H1 (cell line): ENCODE data around the gene PRKAR2B. TPM values are rescaled to one million over a fixed set of nuclear protein-coding genes. Genes with fewer than 3 reads are reported as not detected.

Source experiments
- HDAC2 ChIP-seq, 2 experiments: fragments of 300-600 bp in 1 of 2; sonication (generic) in 1 of 2; IDR thresholded peaks; 2 replicates each; pipeline ENCODE4 v1.6.1; 2011 to 2012; ENCODE audit warnings: low read depth in 2 of 2, low read length in 2 of 2, mild to moderate bottlenecking in 2 of 2, moderate library complexity in 2 of 2, borderline replicate concordance in 1 of 2, inconsistent platforms in 1 of 2
- SIN3A ChIP-seq, 2 experiments: IDR thresholded peaks in 1 of 2; conservative IDR thresholded peaks in 1 of 2; 2 replicates each; pipeline ENCODE4 v1.6.1; 2011 to 2012; ENCODE audit warnings: low read length in 2 of 2, improper control_type of control experiment in 1 of 2, low read depth in 1 of 2, mild to moderate bottlenecking in 1 of 2
- SIRT6 ChIP-seq: IDR thresholded peaks from one replicate; pipeline ENCODE4 v1.7.1; 2012; ENCODE audit warnings: low read length, inconsistent platforms
- SIX5 ChIP-seq: IDR thresholded peaks from 2 replicates; pipeline ENCODE4 v1.6.1; 2011; ENCODE audit warnings: mild to moderate bottlenecking, low read depth, low read length
- SUZ12 ChIP-seq: fragments of 200-600 bp; sonication (generic); IDR thresholded peaks from 2 replicates; pipeline ENCODE4 v1.6.1; 2012; ENCODE audit warnings: mild to moderate bottlenecking, inconsistent platforms, low read length, moderate library complexity, mixed read lengths
- TBP ChIP-seq: IDR thresholded peaks from 2 replicates; pipeline ENCODE4 v1.6.1; 2011; ENCODE audit warnings: low read depth, low read length, improper control_type of control experiment
- YY1 ChIP-seq: IDR thresholded peaks from 2 replicates; pipeline ENCODE4 v1.6.1; 2011; ENCODE audit warnings: low read depth, mild to moderate bottlenecking, low read length
- polyA plus RNA-seq, 7 experiments: library from polyadenylated mRNA; depleted of rRNA in 3 of 7; stranded (reverse) in 5 of 7; unstranded in 2 of 7; fragments of >200 nt in 5 of 7; fragments of 200-250 nt in 2 of 7; gene quantifications; 1 replicate in 5 of 7; 2 replicates in 1 of 7; 4 replicates in 1 of 7; pipeline versions ENCODE4 v1.2.1 to v1.2.3, GENCODE V29; 2011 to 2013; ENCODE audit warnings: missing spikeins in 2 of 7, mixed read lengths in 2 of 7
- total RNA-seq: library from RNA; stranded (reverse); fragmentation: NEBNext Ultra II Directional; extraction: Animal tissue kit (Norgen Biotek cat#: 25700); gene quantifications from 2 replicates; pipeline ENCODE4 v1.2.1, GENCODE V29; 2021
- TF ChIP-seq, protein P1 (sequence below): fragments of 300-600 bp; sonication (generic); IDR thresholded peaks from 2 replicates; pipeline ENCODE4 v1.7.1; 2012; ENCODE audit warnings: low read length, moderate library complexity, mild to moderate bottlenecking, inconsistent platforms; ENCODE audit not compliant: insufficient replicate concordance
- TF ChIP-seq, protein P2 (sequence below), 3 experiments: IDR thresholded peaks; 1 replicate in 2 of 3; 2 replicates in 1 of 3; pipeline versions ENCODE4 v1.5.1 to v1.6.1; 2011; ENCODE audit warnings: low read length in 3 of 3, mild to moderate bottlenecking in 3 of 3, inconsistent platforms in 2 of 3, low read depth in 1 of 3, moderate library complexity in 1 of 3; ENCODE audit not compliant: insufficient read depth in 1 of 3; ENCODE audit errors: control extremely low read depth in 1 of 3

PRKAR2B gene
- total and polyA plus RNA-seq, 2 of the 8 experiments (the other 6 are each of a cell fraction or from before 2014, with no cell fraction given): 10.4 to 37.0 TPM

DNA sequence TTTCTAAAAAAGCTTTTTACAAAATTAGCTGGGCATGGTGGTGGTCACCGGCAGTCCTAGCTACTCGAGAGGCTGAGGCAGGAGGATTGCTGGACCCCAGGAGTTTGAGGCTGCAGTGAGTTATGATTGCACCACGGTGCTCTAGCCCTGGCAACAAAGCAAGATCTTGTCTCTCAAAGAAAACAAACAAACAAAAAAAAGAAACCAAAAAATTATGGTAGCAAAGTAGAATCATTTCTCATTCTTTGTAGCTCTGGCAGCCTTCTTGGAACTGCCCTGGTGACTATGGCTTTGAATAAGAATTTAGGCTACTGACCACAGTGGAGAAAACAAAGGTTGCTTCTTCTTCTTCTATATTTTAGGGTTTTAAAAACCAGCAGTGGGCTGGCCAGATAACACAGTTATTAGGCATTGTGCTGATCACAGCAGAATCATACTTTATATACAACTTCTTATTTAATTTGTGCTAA, 41.9 kb upstream of the PRKAR2B start (continued):
- TF ChIP-seq, protein P1, sequence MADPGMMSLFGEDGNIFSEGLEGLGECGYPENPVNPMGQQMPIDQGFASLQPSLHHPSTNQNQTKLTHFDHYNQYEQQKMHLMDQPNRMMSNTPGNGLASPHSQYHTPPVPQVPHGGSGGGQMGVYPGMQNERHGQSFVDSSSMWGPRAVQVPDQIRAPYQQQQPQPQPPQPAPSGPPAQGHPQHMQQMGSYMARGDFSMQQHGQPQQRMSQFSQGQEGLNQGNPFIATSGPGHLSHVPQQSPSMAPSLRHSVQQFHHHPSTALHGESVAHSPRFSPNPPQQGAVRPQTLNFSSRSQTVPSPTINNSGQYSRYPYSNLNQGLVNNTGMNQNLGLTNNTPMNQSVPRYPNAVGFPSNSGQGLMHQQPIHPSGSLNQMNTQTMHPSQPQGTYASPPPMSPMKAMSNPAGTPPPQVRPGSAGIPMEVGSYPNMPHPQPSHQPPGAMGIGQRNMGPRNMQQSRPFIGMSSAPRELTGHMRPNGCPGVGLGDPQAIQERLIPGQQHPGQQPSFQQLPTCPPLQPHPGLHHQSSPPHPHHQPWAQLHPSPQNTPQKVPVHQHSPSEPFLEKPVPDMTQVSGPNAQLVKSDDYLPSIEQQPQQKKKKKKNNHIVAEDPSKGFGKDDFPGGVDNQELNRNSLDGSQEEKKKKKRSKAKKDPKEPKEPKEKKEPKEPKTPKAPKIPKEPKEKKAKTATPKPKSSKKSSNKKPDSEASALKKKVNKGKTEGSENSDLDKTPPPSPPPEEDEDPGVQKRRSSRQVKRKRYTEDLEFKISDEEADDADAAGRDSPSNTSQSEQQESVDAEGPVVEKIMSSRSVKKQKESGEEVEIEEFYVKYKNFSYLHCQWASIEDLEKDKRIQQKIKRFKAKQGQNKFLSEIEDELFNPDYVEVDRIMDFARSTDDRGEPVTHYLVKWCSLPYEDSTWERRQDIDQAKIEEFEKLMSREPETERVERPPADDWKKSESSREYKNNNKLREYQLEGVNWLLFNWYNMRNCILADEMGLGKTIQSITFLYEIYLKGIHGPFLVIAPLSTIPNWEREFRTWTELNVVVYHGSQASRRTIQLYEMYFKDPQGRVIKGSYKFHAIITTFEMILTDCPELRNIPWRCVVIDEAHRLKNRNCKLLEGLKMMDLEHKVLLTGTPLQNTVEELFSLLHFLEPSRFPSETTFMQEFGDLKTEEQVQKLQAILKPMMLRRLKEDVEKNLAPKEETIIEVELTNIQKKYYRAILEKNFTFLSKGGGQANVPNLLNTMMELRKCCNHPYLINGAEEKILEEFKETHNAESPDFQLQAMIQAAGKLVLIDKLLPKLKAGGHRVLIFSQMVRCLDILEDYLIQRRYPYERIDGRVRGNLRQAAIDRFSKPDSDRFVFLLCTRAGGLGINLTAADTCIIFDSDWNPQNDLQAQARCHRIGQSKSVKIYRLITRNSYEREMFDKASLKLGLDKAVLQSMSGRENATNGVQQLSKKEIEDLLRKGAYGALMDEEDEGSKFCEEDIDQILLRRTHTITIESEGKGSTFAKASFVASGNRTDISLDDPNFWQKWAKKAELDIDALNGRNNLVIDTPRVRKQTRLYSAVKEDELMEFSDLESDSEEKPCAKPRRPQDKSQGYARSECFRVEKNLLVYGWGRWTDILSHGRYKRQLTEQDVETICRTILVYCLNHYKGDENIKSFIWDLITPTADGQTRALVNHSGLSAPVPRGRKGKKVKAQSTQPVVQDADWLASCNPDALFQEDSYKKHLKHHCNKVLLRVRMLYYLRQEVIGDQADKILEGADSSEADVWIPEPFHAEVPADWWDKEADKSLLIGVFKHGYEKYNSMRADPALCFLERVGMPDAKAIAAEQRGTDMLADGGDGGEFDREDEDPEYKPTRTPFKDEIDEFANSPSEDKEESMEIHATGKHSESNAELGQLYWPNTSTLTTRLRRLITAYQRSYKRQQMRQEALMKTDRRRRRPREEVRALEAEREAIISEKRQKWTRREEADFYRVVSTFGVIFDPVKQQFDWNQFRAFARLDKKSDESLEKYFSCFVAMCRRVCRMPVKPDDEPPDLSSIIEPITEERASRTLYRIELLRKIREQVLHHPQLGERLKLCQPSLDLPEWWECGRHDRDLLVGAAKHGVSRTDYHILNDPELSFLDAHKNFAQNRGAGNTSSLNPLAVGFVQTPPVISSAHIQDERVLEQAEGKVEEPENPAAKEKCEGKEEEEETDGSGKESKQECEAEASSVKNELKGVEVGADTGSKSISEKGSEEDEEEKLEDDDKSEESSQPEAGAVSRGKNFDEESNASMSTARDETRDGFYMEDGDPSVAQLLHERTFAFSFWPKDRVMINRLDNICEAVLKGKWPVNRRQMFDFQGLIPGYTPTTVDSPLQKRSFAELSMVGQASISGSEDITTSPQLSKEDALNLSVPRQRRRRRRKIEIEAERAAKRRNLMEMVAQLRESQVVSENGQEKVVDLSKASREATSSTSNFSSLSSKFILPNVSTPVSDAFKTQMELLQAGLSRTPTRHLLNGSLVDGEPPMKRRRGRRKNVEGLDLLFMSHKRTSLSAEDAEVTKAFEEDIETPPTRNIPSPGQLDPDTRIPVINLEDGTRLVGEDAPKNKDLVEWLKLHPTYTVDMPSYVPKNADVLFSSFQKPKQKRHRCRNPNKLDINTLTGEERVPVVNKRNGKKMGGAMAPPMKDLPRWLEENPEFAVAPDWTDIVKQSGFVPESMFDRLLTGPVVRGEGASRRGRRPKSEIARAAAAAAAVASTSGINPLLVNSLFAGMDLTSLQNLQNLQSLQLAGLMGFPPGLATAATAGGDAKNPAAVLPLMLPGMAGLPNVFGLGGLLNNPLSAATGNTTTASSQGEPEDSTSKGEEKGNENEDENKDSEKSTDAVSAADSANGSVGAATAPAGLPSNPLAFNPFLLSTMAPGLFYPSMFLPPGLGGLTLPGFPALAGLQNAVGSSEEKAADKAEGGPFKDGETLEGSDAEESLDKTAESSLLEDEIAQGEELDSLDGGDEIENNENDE: no peak
- TF ChIP-seq TBP (no peak), HDAC2 (IDR thresholded peaks at IDR 0.05; ENCODE audit: borderline replicate concordance in 1 of 2, low read depth in 2 of 2, low read length in 2 of 2) (no peak), YY1 (no peak), SIN3A (conservative IDR thresholded peaks at IDR 0.05 in 1 of 2, IDR thresholded peaks at IDR 0.05 in 1 of 2; ENCODE audit: low read depth in 1 of 2, low read length in 2 of 2) (no peak), SIRT6 (no peak), SIX5 (no peak), SUZ12 (no peak)
- TF ChIP-seq, protein P2, sequence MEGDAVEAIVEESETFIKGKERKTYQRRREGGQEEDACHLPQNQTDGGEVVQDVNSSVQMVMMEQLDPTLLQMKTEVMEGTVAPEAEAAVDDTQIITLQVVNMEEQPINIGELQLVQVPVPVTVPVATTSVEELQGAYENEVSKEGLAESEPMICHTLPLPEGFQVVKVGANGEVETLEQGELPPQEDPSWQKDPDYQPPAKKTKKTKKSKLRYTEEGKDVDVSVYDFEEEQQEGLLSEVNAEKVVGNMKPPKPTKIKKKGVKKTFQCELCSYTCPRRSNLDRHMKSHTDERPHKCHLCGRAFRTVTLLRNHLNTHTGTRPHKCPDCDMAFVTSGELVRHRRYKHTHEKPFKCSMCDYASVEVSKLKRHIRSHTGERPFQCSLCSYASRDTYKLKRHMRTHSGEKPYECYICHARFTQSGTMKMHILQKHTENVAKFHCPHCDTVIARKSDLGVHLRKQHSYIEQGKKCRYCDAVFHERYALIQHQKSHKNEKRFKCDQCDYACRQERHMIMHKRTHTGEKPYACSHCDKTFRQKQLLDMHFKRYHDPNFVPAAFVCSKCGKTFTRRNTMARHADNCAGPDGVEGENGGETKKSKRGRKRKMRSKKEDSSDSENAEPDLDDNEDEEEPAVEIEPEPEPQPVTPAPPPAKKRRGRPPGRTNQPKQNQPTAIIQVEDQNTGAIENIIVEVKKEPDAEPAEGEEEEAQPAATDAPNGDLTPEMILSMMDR (IDR thresholded peaks at IDR 0.05; ENCODE audit: control extremely low read depth in 1 of 3, insufficient read depth in 1 of 3, low read depth in 1 of 3, low read length in 3 of 3): no peak
